Heart left ventricle (tissue), 13 donors: ENCODE results near the gene RSPH10B.
"Not testable (repeated sequence)": the region's sequence is repeated elsewhere in the genome, so short reads cannot be mapped to it uniquely, and the experiment has no call there.

ENCODE experiments used
- POLR2A ChIP-seq, 2 donors: fragments of 450-650 bp; IDR thresholded peaks; one replicate each; pipeline ENCODE4 v1.6.1; 2017; ENCODE audit warnings: antibody characterized with exemption in 2 of 2, mild to moderate bottlenecking in 2 of 2, moderate library complexity in 2 of 2
- TF ChIP-seq, protein P1 (sequence below), 12 donors: fragments of 200-600 bp; sonication (generic) in 4 of 12; IDR thresholded peaks; one replicate each; pipeline versions ENCODE4 v1.5.0 to v1.8.0; 2018 to 2022; ENCODE audit warnings: antibody characterized with exemption in 12 of 12, mild to moderate bottlenecking in 5 of 12
- donor health status: ischemic (EF 13 %, LVEDD 7.1; RV severe dilation, severe dysfunction).
- donor health status: DM: no; HTN: yes; CAD: no.
- donor health status: DM: no; HTN: no; CAD: no.
- donor health status: ischemic (EF 25% LVEDD 6.9; RV normal size, moderate dysfunction).
- donor health status: ischemic (EF 25% LVEDD 5.7; RV mildly dilated, moderate dysfunction).
- donor health status: ischemic (EF 35%, LVEDD 5.7; RV mildly dilated, moderate dysfunction).
- donor health status: nonischemic (EF 11% LVEDD 7.7; RV severe dilation, severe dysfunction).
- donor health status: DM: yes; HTN: yes; CAD: no.
- donor health status: PGD.
- donor health status: ischemic (EF 29% LVEDD 5.4; RV normal size, mild dysfunction).
- donor health status: nonischemic (EF 23%, LVEDD 6.1; RV moderate dilation, normal function).

- TF ChIP-seq, protein P1, sequence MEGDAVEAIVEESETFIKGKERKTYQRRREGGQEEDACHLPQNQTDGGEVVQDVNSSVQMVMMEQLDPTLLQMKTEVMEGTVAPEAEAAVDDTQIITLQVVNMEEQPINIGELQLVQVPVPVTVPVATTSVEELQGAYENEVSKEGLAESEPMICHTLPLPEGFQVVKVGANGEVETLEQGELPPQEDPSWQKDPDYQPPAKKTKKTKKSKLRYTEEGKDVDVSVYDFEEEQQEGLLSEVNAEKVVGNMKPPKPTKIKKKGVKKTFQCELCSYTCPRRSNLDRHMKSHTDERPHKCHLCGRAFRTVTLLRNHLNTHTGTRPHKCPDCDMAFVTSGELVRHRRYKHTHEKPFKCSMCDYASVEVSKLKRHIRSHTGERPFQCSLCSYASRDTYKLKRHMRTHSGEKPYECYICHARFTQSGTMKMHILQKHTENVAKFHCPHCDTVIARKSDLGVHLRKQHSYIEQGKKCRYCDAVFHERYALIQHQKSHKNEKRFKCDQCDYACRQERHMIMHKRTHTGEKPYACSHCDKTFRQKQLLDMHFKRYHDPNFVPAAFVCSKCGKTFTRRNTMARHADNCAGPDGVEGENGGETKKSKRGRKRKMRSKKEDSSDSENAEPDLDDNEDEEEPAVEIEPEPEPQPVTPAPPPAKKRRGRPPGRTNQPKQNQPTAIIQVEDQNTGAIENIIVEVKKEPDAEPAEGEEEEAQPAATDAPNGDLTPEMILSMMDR (IDR thresholded peaks at IDR 0.05): not testable (repeated sequence)
- TF ChIP-seq POLR2A (IDR thresholded peaks at IDR 0.05): not testable (repeated sequence)
Observed at GRCh38 chr7:5979680-5980314, 9.3 kb upstream of the RSPH10B start.
